ENCODE results near the gene ZNF598.

Gene ZNF598

GRCh38 chr16:1990101-1990350 is 19.6 kb downstream of the ZNF598 start:
- DNase-seq, result no peak

- no peak for DNase-seq
Measured at GRCh38 chr16:1989209-1990100, 20.2 kb downstream of the ZNF598 start, which contains the start of gene SYNGR3. Gene SYNGR3, plus strand, starts transcription at chr16:1989970. Its CDS starts 133 bp downstream, at chr16:1990103.

- DNase-seq, result no peak
Measured at GRCh38 chr16:1987198-1987597, 22.4 kb downstream of the ZNF598 start.

GRCh38 chr16:1985466-1986150 is 24.0 kb downstream of the ZNF598 start:
- no peak for DNase-seq

- no peak for DNase-seq
Measured at GRCh38 chr16:1984347-1985225, 25.0 kb downstream of the ZNF598 start.

- peak; percentile 82 to 89 for DNase-seq
Measured at GRCh38 chr16:1983544-1984346, 25.9 kb downstream of the ZNF598 start, which contains the start of gene GFER. Gene GFER, plus strand, starts transcription at chr16:1984193. Its CDS starts 26 bp downstream, at chr16:1984219.

- DNase-seq, result no peak
Measured at GRCh38 chr16:1982991-1983543, 26.6 kb downstream of the ZNF598 start.

- no peak for DNase-seq
Measured at GRCh38 chr16:1982013-1982433, 27.6 kb downstream of the ZNF598 start.

GRCh38 chr16:1981398-1981836 is 28.2 kb downstream of the ZNF598 start, which contains the start of gene NOXO1:
Gene NOXO1, minus strand, starts transcription at chr16:1981469. Its CDS starts 290 bp downstream, at chr16:1981179.
- no peak for DNase-seq

GRCh38 chr16:1980770-1981087 is 28.9 kb downstream of the ZNF598 start:
- no peak for DNase-seq

GRCh38 chr16:1980030-1980769 is 29.4 kb downstream of the ZNF598 start:
- no peak for DNase-seq

- DNase-seq, result no peak
Measured at GRCh38 chr16:1979271-1980029, 30.2 kb downstream of the ZNF598 start.

GRCh38 chr16:1978476-1979120 is 31.0 kb downstream of the ZNF598 start:
- DNase-seq, result no peak

- no peak for DNase-seq
Measured at GRCh38 chr16:1977875-1978268, 31.7 kb downstream of the ZNF598 start.

- DNase-seq, result no peak
Measured at GRCh38 chr16:1976951-1977874, 32.4 kb downstream of the ZNF598 start.

GRCh38 chr16:1976216-1976520 is 33.5 kb downstream of the ZNF598 start:
- no peak for DNase-seq

GRCh38 chr16:1975432-1976215 is 34.0 kb downstream of the ZNF598 start:
- DNase-seq, result no peak

Data from hippocampal formation (tissue), 2 donors.